Osteocyte (in vitro differentiated cells): ENCODE data around the gene KDM3A. TPM values are rescaled to one million over a fixed set of nuclear protein-coding genes. Genes with fewer than 3 reads are reported as not detected.

Experiments
- DNase-seq: peaks from one replicate; pipeline ENCODE4 v3.0.0; 2021; ENCODE audit warnings: mixed read lengths; ENCODE audit not compliant: unreplicated experiment; ENCODE audit errors: extremely low spot score
- H3K27ac Mint-ChIP-seq: one replicate; pipeline ENCODE4 v1.8.0; 2021; ENCODE audit warnings: mild to moderate bottlenecking, mixed read lengths; ENCODE audit not compliant: unreplicated experiment
- H3K27me3 Mint-ChIP-seq: one replicate; pipeline ENCODE4 v1.8.0; 2021; ENCODE audit warnings: mixed read lengths; ENCODE audit not compliant: unreplicated experiment
- H3K36me3 Mint-ChIP-seq: one replicate; pipeline ENCODE4 v1.8.0; 2021; ENCODE audit warnings: mixed read lengths; ENCODE audit not compliant: unreplicated experiment
- H3K4me1 Mint-ChIP-seq: one replicate; pipeline ENCODE4 v1.8.0; 2021; ENCODE audit warnings: mixed read lengths; ENCODE audit not compliant: unreplicated experiment
- H3K4me3 Mint-ChIP-seq: one replicate; pipeline ENCODE4 v1.8.0; 2021; ENCODE audit warnings: mild to moderate bottlenecking, moderate library complexity, mixed read lengths; ENCODE audit not compliant: unreplicated experiment
- H3K9me3 Mint-ChIP-seq: one replicate; pipeline ENCODE4 v1.8.0; 2021; ENCODE audit warnings: mixed read lengths; ENCODE audit not compliant: unreplicated experiment
- CTCF ChIP-seq: fragments of 200-600 bp; sonication (generic); IDR thresholded peaks from 2 replicates; pipeline ENCODE4 v1.5.0; 2021; ENCODE audit warnings: antibody characterized with exemption, mild to moderate bottlenecking, moderate library complexity
- total RNA-seq: library from RNA; stranded (reverse); gene quantifications from 2 replicates; pipeline ENCODE4 v1.2.1, GENCODE V29; 2021

KDM3A gene
- total RNA-seq, 1 donor from 2014 or later, result 44.8 TPM

- Mint-ChIP-seq H3K4me1 (no peaks in the 10 kb centered on the region), H3K9me3 (peaks cover 19% of the 10 kb centered on the region), H3K36me3 (peaks cover 27% of the 10 kb centered on the region), H3K4me3 (no peak overlapping the region), H3K27ac (no peak overlapping the region), H3K27me3 (no peaks in the 10 kb centered on the region)
- DNase-seq, result no peak
- no peak for TF ChIP-seq CTCF
These were observed 92.4 kb downstream of the KDM3A start for GRCh38 chr2:86533589-86533988.

- Mint-ChIP-seq H3K9me3 (peaks cover 7% of the 10 kb centered on the region), H3K27ac (no peak overlapping the region), H3K4me3 (no peak overlapping the region), H3K36me3 (peaks cover 21% of the 10 kb centered on the region), H3K27me3 (no peaks in the 10 kb centered on the region), H3K4me1 (no peaks in the 10 kb centered on the region)
- no peak for TF ChIP-seq CTCF
- no peak for DNase-seq
These were observed 100.2 kb downstream of the KDM3A start for GRCh38 chr2:86541334-86541733.

Other genes starting within 250 kb of the KDM3A start
- gene IMMT, start 245.9 kb upstream of the KDM3A start, total RNA-seq, result 79.9 and 81.8 TPM in 2 replicates
- 27.1 and 27.5 TPM in 2 replicates for gene MRPL35, start 241.9 kb upstream of the KDM3A start, total RNA-seq
- 0.16 TPM in 1 of 2 replicates, not detected in the other for gene REEP1, start 103.7 kb upstream of the KDM3A start, total RNA-seq
- 111 and 124 TPM in 2 replicates for gene CHMP3, start 122.1 kb downstream of the KDM3A start, total RNA-seq
- gene RNF103, start 182.5 kb downstream of the KDM3A start, total RNA-seq, result 35.8 and 38.4 TPM in 2 replicates